H1 (cell line): ENCODE data around the gene FAM193B. TPM values are rescaled to one million over a fixed set of nuclear protein-coding genes. Genes with fewer than 3 reads are reported as not detected.

Source experiments
- CTCF ChIA-PET: fragments of 300-600 bp; sonication (Branson Sonifier 250); formaldehyde crosslinking; loops from one replicate; lab custom pipeline; 2021; ENCODE audit not compliant: partially characterized antibody; lab: Charles Lee
- POLR2A ChIA-PET: fragments of 300-600 bp; sonication (Branson Sonifier 250); formaldehyde crosslinking; loops from one replicate; lab custom pipeline; 2021; ENCODE audit warnings: inconsistent platforms; ENCODE audit not compliant: partially characterized antibody; lab: Charles Lee
- DNase-seq, 2 experiments: peaks; one replicate each; pipeline versions ENCODE4 v3.0.0 to v3.0.0-alpha.2; 2010 to 2022; ENCODE audit warnings: low spot score in 2 of 2, low read depth in 1 of 2, mixed read lengths in 1 of 2
- FAIRE-seq: peaks from 2 replicates; lab custom pipeline; 2011; peaks lifted over from hg19 to GRCh38; lab: Jason Lieb, UNC
- H2AFZ ChIP-seq: 2 replicates; pipeline ENCODE4 v1.8.1; 2012; ENCODE audit warnings: low read length, inconsistent platforms
- H2AK5ac ChIP-seq: 2 replicates; pipeline ENCODE4 v1.6.1; 2013; ENCODE audit warnings: low read depth, low read length
- H2BK120ac ChIP-seq: replicated peaks from 2 replicates; pipeline ENCODE3; 2013; ENCODE audit warnings: low read depth, low read length, inconsistent platforms
- H2BK12ac ChIP-seq: 2 replicates; pipeline ENCODE4 v1.6.1; 2013; ENCODE audit warnings: low read depth, low read length
- H2BK15ac ChIP-seq: 2 replicates; pipeline ENCODE4 v1.6.1; 2013; ENCODE audit warnings: low read length
- H2BK20ac ChIP-seq: 2 replicates; pipeline ENCODE4 v1.6.1; 2013; ENCODE audit warnings: low read length
- H2BK5ac ChIP-seq: 2 replicates; pipeline ENCODE4 v1.6.1; 2013; ENCODE audit warnings: low read depth, low read length
- H3K14ac ChIP-seq: 2 replicates; pipeline ENCODE4 v1.6.1; 2013; ENCODE audit warnings: inconsistent platforms; ENCODE audit not compliant: insufficient read length
- H3K18ac ChIP-seq: 2 replicates; pipeline ENCODE4 v1.6.1; 2013; ENCODE audit warnings: low read length; ENCODE audit errors: extremely low read depth
- H3K23ac ChIP-seq: 2 replicates; pipeline ENCODE4 v1.6.1; 2013; ENCODE audit warnings: inconsistent platforms; ENCODE audit not compliant: insufficient read length
- H3K23me2 ChIP-seq: 2 replicates; pipeline ENCODE4 v1.6.1; 2013; ENCODE audit warnings: low read depth, low read length
- H3K27ac ChIP-seq: 2 replicates; pipeline ENCODE4 v1.6.1; 2011; ENCODE audit warnings: low read depth, low read length, inconsistent platforms
- H3K27me3 ChIP-seq, 4 experiments: replicated peaks in 1 of 4; 1 replicate in 1 of 4; 2 replicates in 3 of 4; pipeline versions ENCODE4 v1.6.1 to v1.8.1; 2011 to 2013; ENCODE audit warnings: low read length in 3 of 4, mild to moderate bottlenecking in 3 of 4, inconsistent platforms in 2 of 4, mixed read lengths in 2 of 4, moderate library complexity in 1 of 4; ENCODE audit not compliant: control insufficient read depth in 3 of 4, insufficient read depth in 3 of 4; ENCODE audit errors: extremely low read depth in 1 of 4
- H3K36me3 ChIP-seq, 4 experiments: 2 replicates each; pipeline versions ENCODE4 v1.6.1 to v1.8.1; 2011 to 2013; ENCODE audit warnings: mild to moderate bottlenecking in 4 of 4, low read length in 3 of 4, moderate library complexity in 2 of 4, control low read depth in 1 of 4, inconsistent platforms in 1 of 4; ENCODE audit not compliant: insufficient read depth in 4 of 4, control insufficient read depth in 2 of 4
- H3K4ac ChIP-seq: replicated peaks from 2 replicates; pipeline ENCODE3; 2013; ENCODE audit warnings: low read length, low read depth, mixed read lengths, inconsistent platforms; ENCODE audit not compliant: insufficient read length
- H3K4me1 ChIP-seq, 4 experiments: replicated peaks in 1 of 4; 1 replicate in 1 of 4; 2 replicates in 3 of 4; pipeline versions ENCODE4 v1.6.1 to v1.8.1; 2011 to 2013; ENCODE audit warnings: low read length in 3 of 4, inconsistent platforms in 2 of 4, mixed read lengths in 1 of 4; ENCODE audit not compliant: insufficient read depth in 4 of 4, control insufficient read depth in 3 of 4
- H3K4me2 ChIP-seq, 2 experiments: 2 replicates each; pipeline versions ENCODE4 v1.6.1 to v1.8.1; 2011 to 2013; ENCODE audit warnings: low read depth in 2 of 2, low read length in 2 of 2, control low read depth in 1 of 2, inconsistent platforms in 1 of 2, mild to moderate bottlenecking in 1 of 2; ENCODE audit not compliant: insufficient read depth in 1 of 2
- H3K4me3 ChIP-seq, 4 experiments: fragments of 200-600, 300-600 bp in 1 of 4; sonication (generic), shearing (Covaris generic), sonication (Bioruptor Twin) in 1 of 4; 2 replicates each; pipeline versions ENCODE4 v1.5.1 to v1.8.1; 2011 to 2016; ENCODE audit warnings: low read length in 4 of 4, low read depth in 3 of 4, control low read depth in 2 of 4, inconsistent platforms in 2 of 4, mild to moderate bottlenecking in 2 of 4, mixed read lengths in 1 of 4, moderate library complexity in 1 of 4; ENCODE audit not compliant: insufficient read depth in 2 of 4; ENCODE audit errors: extremely low read depth in 1 of 4
- H3K56ac ChIP-seq: replicated peaks from 2 replicates; pipeline ENCODE3; 2013; ENCODE audit warnings: low read depth, mild to moderate bottlenecking, mixed read lengths, low read length, inconsistent platforms; ENCODE audit not compliant: insufficient read length
- H3K79me1 ChIP-seq: 2 replicates; pipeline ENCODE4 v1.6.1; 2013; ENCODE audit warnings: low read depth, low read length, control low read depth
- H3K79me2 ChIP-seq, 2 experiments: 2 replicates each; pipeline versions ENCODE4 v1.6.1 to v1.8.1; 2012 to 2013; ENCODE audit warnings: low read length in 2 of 2, mild to moderate bottlenecking in 2 of 2, inconsistent platforms in 1 of 2; ENCODE audit not compliant: insufficient read depth in 2 of 2, control insufficient read depth in 1 of 2
- H3K9ac ChIP-seq, 4 experiments: replicated peaks in 1 of 4; 1 replicate in 1 of 4; 2 replicates in 3 of 4; pipeline versions ENCODE4 v1.6.1 to v1.8.1; 2011 to 2013; ENCODE audit warnings: low read depth in 3 of 4, low read length in 3 of 4, control low read depth in 2 of 4, mild to moderate bottlenecking in 2 of 4, moderate library complexity in 2 of 4, inconsistent platforms in 1 of 4; ENCODE audit errors: extremely low read depth in 1 of 4
- H3K9me3 ChIP-seq, 2 experiments: 2 replicates each; pipeline versions ENCODE4 v1.6.1 to v1.8.1; 2012 to 2013; ENCODE audit warnings: mild to moderate bottlenecking in 2 of 2, moderate library complexity in 2 of 2, control low read depth in 1 of 2, inconsistent platforms in 1 of 2, low read depth in 1 of 2, low read length in 1 of 2, mixed read lengths in 1 of 2; ENCODE audit not compliant: insufficient read depth in 2 of 2
- H4K20me1 ChIP-seq, 2 experiments: replicated peaks in 1 of 2; 2 replicates each; pipeline versions ENCODE3 to v1.8.1; 2011 to 2013; ENCODE audit warnings: inconsistent platforms in 2 of 2, low read length in 2 of 2, mild to moderate bottlenecking in 1 of 2; ENCODE audit not compliant: insufficient read depth in 2 of 2, control insufficient read depth in 1 of 2
- H4K5ac ChIP-seq: 2 replicates; pipeline ENCODE4 v1.6.1; 2013; ENCODE audit warnings: low read length, low read depth, mixed read lengths, inconsistent platforms; ENCODE audit not compliant: insufficient read length
- H4K8ac ChIP-seq: 2 replicates; pipeline ENCODE4 v1.8.0; 2013; ENCODE audit warnings: mild to moderate bottlenecking, moderate library complexity, low read length, inconsistent platforms; ENCODE audit not compliant: insufficient read depth; ENCODE audit errors: extremely low read depth
- H4K91ac ChIP-seq: replicated peaks from 2 replicates; pipeline ENCODE3; 2013; ENCODE audit warnings: low read length, mixed read lengths, inconsistent platforms; ENCODE audit not compliant: insufficient read length
- BRCA1 ChIP-seq: IDR thresholded peaks from 2 replicates; pipeline ENCODE4 v1.6.1; 2012; ENCODE audit warnings: low read depth, low read length, improper control_type of control experiment
- CREB1 ChIP-seq: IDR thresholded peaks from 2 replicates; pipeline ENCODE4 v1.6.1; 2012; ENCODE audit warnings: inconsistent platforms
- GTF2F1 ChIP-seq: IDR thresholded peaks from 2 replicates; pipeline ENCODE4 v1.6.1; 2012; ENCODE audit warnings: low read depth, low read length, improper control_type of control experiment, borderline replicate concordance
- JUND ChIP-seq: IDR thresholded peaks from 2 replicates; pipeline ENCODE4 v1.6.1; 2011; ENCODE audit warnings: mild to moderate bottlenecking, improper control_type of control experiment, low read length
- KDM1A ChIP-seq: fragments of 200-600, 300-600 bp; sonication (generic); IDR thresholded peaks from 2 replicates; pipeline ENCODE4 v1.7.1; 2016; ENCODE audit warnings: mild to moderate bottlenecking, low read length, borderline replicate concordance
- RAD21 ChIP-seq, 2 experiments: IDR thresholded peaks in 1 of 2; conservative IDR thresholded peaks in 1 of 2; 2 replicates each; pipeline ENCODE4 v1.6.1; 2011; ENCODE audit warnings: low read depth in 2 of 2, low read length in 2 of 2, improper control_type of control experiment in 1 of 2, inconsistent platforms in 1 of 2, mild to moderate bottlenecking in 1 of 2, moderate library complexity in 1 of 2
- RBBP5 ChIP-seq: IDR thresholded peaks from 2 replicates; pipeline ENCODE4 v1.7.1; 2012; ENCODE audit warnings: low read depth, mild to moderate bottlenecking, inconsistent platforms, low read length, moderate library complexity, borderline replicate concordance
- RXRA ChIP-seq: IDR thresholded peaks from 2 replicates; pipeline ENCODE4 v1.6.1; 2011; ENCODE audit warnings: low read depth, mild to moderate bottlenecking, low read length, moderate library complexity; ENCODE audit not compliant: insufficient read depth
- SAP30 ChIP-seq: fragments of 300-600 bp; sonication (generic); IDR thresholded peaks from 2 replicates; pipeline ENCODE4 v1.7.1; 2012; ENCODE audit warnings: low read length, moderate library complexity, mild to moderate bottlenecking, inconsistent platforms; ENCODE audit not compliant: insufficient read depth, insufficient replicate concordance
- SIRT6 ChIP-seq: IDR thresholded peaks from one replicate; pipeline ENCODE4 v1.7.1; 2012; ENCODE audit warnings: low read length, inconsistent platforms
- SIX5 ChIP-seq: IDR thresholded peaks from 2 replicates; pipeline ENCODE4 v1.6.1; 2011; ENCODE audit warnings: mild to moderate bottlenecking, low read depth, low read length
- SP1 ChIP-seq: IDR thresholded peaks from 2 replicates; pipeline ENCODE4 v1.6.1; 2011; ENCODE audit warnings: low read depth, low read length
- whole genome bisulfite sequencing, 2 experiments: shearing (Covaris generic) in 1 of 2; methylation state at CpG; one replicate each; pipeline versions ENCODE4 v1.1.6 to v1.1.7; 2013 to 2015; ENCODE audit warnings: low lambda C conversion rate in 2 of 2, mixed read lengths in 2 of 2, inconsistent platforms in 1 of 2, low coverage in 1 of 2, missing lambda C conversion rate in 1 of 2; ENCODE audit not compliant: insufficient replicate concordance in 2 of 2, insufficient coverage in 1 of 2, insufficient read length in 1 of 2; ENCODE audit errors: extremely low coverage in 1 of 2, missing lambda C conversion rate in 1 of 2; 5-methylcytosine and 5-hydroxymethylcytosine counted together
- polyA plus RNA-seq, 7 experiments: library from polyadenylated mRNA; depleted of rRNA in 3 of 7; stranded (reverse) in 5 of 7; unstranded in 2 of 7; fragments of >200 nt in 5 of 7; fragments of 200-250 nt in 2 of 7; gene quantifications; 1 replicate in 5 of 7; 2 replicates in 1 of 7; 4 replicates in 1 of 7; pipeline versions ENCODE4 v1.2.1 to v1.2.3, GENCODE V29; 2011 to 2013; ENCODE audit warnings: missing spikeins in 2 of 7, mixed read lengths in 2 of 7
- total RNA-seq: library from RNA; stranded (reverse); fragmentation: NEBNext Ultra II Directional; extraction: Animal tissue kit (Norgen Biotek cat#: 25700); gene quantifications from 2 replicates; pipeline ENCODE4 v1.2.1, GENCODE V29; 2021

The FAM193B gene
- total and polyA plus RNA-seq, 2 of the 8 experiments (the other 6 are each of a cell fraction or from before 2014, with no cell fraction given): 49.9 to 69.8 TPM

DNA sequence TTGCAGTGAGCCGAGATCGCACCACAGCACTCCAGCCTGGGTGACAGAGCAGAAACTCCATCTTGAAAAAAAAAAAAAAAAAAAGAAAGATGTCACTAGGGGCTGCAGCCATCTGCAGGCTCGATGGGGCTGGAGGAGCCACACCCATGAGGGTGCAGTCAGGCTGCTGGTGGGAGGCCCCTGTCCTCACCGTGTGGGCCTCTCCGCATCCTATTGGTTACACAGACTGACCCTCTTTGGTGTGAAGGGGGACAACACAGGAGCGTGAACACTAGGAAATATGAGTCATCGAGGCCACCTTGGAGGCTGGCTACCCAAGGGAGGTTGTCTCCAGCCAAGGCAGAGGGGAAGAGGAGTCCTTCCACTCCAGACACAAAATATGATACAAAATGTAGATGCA is 14.0 kb upstream of the FAM193B start:
- H4K91ac ChIP-seq: no peak overlapping the region
- H3K23me2 ChIP-seq: no peaks in the 10 kb centered on the region
- no peak overlapping the region for H3K27ac ChIP-seq
- POLR2A ChIA-PET: no interaction called here
- H4K8ac ChIP-seq: no peak overlapping the region; the same call in 1 of the 2 replicates
- H3K56ac ChIP-seq: no peak overlapping the region
- H3K36me3 ChIP-seq: no peaks in the 10 kb centered on the region
- no peak overlapping the region for H3K14ac ChIP-seq
- no peak overlapping the region for H3K4me2 ChIP-seq
- no peaks in the 10 kb centered on the region for H4K20me1 ChIP-seq
- H3K9ac ChIP-seq: no peak overlapping the region
- FAIRE-seq: no peak
- H2BK12ac ChIP-seq: no peak overlapping the region
- no peak overlapping the region for H2BK5ac ChIP-seq
- 88% methylated on average over 7 of the region's 7 CpGs; no CpG with 5 or more reads in 1 of the 2 experiments for WGBS, 2 experiments
- H3K4ac ChIP-seq: no peak overlapping the region
- no peak overlapping the region for H4K5ac ChIP-seq
- H3K18ac ChIP-seq: no peak overlapping the region
- no peak overlapping the region for H3K23ac ChIP-seq
- CTCF ChIA-PET: interaction anchor here (1.9 to 3.1 kb wide), 2 partner anchors 8 to 40 kb away, joined by 4 to 12 read pairs; no protein-coding TSS in a partner anchor
- H3K79me1 ChIP-seq: no peaks in the 10 kb centered on the region
- no peak overlapping the region for H2BK20ac ChIP-seq
- DNase-seq: no peak
- TF ChIP-seq GTF2F1 (no peak), JUND (no peak), RAD21 (IDR thresholded peaks at IDR 0.05 in 1 of 2, conservative IDR thresholded peaks at IDR 0.05 in 1 of 2; ENCODE audit: low read depth in 2 of 2, low read length in 2 of 2) (no peak), SIRT6 (no peak), SP1 (no peak), BRCA1 (no peak), CREB1 (no peak), SIX5 (no peak), SAP30 (no peak), KDM1A (no peak), RXRA (no peak), RBBP5 (no peak)
- no peak overlapping the region for H2BK15ac ChIP-seq
- H3K4me1 ChIP-seq: no peaks in the 10 kb centered on the region
- no peak overlapping the region for H2BK120ac ChIP-seq
- no peaks in the 10 kb centered on the region for H3K79me2 ChIP-seq
- H3K4me3 ChIP-seq: no peak overlapping the region
- no peak overlapping the region for H2AK5ac ChIP-seq
- no peak overlapping the region for H2AFZ ChIP-seq
- no peaks in the 10 kb centered on the region for H3K27me3 ChIP-seq
- H3K9me3 ChIP-seq: no peaks in the 10 kb centered on the region
